ENCODE measurements around the gene HOXA4. TPM values are rescaled to one million over a fixed set of nuclear protein-coding genes. Genes with fewer than 3 reads are reported as not detected.
A peak's percentile ranks its signal among the peaks of the same experiment; 100 is the strongest.

HOXA4 gene
- total RNA-seq, 1 donor from 2014 or later = 0.98 TPM

DNA sequence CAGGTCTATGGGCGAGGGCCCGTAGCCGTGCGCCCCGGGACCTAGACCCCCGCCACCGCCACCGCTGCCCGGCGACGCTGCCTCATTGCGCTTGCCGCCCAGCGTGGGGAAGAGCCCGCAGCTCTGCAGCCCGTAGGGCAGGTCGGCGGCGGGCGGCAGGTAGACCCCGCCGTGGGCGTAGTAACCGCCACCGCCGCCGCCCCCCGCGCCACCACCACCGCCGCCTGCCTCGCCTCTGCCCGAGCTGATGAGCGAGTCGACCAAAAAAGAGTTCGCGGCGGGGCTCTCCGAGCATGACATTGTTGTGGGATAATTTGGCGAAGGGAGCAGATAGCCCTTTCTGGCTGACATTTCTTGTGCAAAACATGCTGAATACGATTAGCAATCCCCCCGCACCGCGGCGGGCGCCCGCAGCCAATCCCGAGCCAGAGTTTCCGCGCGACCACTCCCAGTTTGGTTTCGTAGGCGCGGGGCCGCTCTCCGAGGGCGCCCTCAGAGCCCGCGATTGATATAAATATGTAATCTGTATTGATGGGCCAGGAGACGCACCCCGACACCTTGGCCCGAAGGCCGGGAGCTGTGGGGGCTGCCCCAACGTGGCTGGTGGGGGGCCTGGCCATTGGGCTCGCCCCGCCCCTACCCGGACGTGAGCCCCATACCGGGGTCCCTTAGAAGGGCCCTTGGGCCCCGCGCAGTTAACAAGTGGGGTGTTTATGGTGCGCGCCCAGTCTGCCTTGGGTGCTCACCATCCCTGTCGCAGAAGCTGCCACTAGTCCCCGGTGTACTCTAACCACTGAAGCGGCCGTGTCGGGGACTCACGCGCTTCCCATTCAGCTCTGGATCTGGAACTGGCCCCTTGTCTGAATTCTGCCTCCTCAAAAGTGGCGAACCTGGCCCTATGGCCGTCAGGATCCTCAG, 43.7 kb upstream of the HOXA4 start, which contains the start of gene HOXA10:
HOXA10 (minus strand) TSS at position 365 of the 918 bp plus-strand sequence; CDS start at position 351, 14 bp downstream.
- H3K4me3 ChIP-seq = peak within 1 kb of the TSS; percentile 56 to 64
- no peak for DNase-seq (ENCODE audit: extremely low spot score in 2 of 2)
- H3K4me1 ChIP-seq = peaks cover 46% of the 10 kb centered on the region
- H3K27ac ChIP-seq = peak within 1 kb of the TSS; percentile 99
- intact Hi-C loops (cut with DNase I) = no loop called here
- H3K9me3 ChIP-seq = no peaks in the 10 kb centered on the region
- TF ChIP-seq, protein P1, sequence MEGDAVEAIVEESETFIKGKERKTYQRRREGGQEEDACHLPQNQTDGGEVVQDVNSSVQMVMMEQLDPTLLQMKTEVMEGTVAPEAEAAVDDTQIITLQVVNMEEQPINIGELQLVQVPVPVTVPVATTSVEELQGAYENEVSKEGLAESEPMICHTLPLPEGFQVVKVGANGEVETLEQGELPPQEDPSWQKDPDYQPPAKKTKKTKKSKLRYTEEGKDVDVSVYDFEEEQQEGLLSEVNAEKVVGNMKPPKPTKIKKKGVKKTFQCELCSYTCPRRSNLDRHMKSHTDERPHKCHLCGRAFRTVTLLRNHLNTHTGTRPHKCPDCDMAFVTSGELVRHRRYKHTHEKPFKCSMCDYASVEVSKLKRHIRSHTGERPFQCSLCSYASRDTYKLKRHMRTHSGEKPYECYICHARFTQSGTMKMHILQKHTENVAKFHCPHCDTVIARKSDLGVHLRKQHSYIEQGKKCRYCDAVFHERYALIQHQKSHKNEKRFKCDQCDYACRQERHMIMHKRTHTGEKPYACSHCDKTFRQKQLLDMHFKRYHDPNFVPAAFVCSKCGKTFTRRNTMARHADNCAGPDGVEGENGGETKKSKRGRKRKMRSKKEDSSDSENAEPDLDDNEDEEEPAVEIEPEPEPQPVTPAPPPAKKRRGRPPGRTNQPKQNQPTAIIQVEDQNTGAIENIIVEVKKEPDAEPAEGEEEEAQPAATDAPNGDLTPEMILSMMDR (IDR thresholded peaks at IDR 0.05) = no peak
- no peak for TF ChIP-seq POLR2A (IDR thresholded peaks at IDR 0.05)
- TF ChIP-seq POLR2AphosphoS5 (IDR thresholded peaks at IDR 0.05; ENCODE audit: insufficient read depth in 1 of 2, low read depth in 1 of 2) = peak in 1 of 2 donors; percentile 90
- H3K36me3 ChIP-seq = no peaks in the 10 kb centered on the region
- H3K27me3 ChIP-seq = no peaks in the 10 kb centered on the region

GRCh38 chr7:27173511-27173955, 43.0 kb upstream of the HOXA4 start:
- intact Hi-C loops (cut with DNase I) = no loop called here
- peak overlapping the region; percentile 56 to 64 for H3K4me3 ChIP-seq
- DNase-seq (ENCODE audit: extremely low spot score in 2 of 2) = no peak
- H3K9me3 ChIP-seq = no peaks in the 10 kb centered on the region
- H3K4me1 ChIP-seq = peaks cover 48% of the 10 kb centered on the region
- TF ChIP-seq, protein P1 (IDR thresholded peaks at IDR 0.05) = no peak
- no peak for TF ChIP-seq POLR2AphosphoS5 (IDR thresholded peaks at IDR 0.05; ENCODE audit: insufficient read depth in 1 of 2, low read depth in 1 of 2)
- TF ChIP-seq POLR2A (IDR thresholded peaks at IDR 0.05) = no peak
- H3K27ac ChIP-seq = peak overlapping the region; percentile 99
- H3K36me3 ChIP-seq = no peaks in the 10 kb centered on the region
- H3K27me3 ChIP-seq = no peaks in the 10 kb centered on the region

DNA sequence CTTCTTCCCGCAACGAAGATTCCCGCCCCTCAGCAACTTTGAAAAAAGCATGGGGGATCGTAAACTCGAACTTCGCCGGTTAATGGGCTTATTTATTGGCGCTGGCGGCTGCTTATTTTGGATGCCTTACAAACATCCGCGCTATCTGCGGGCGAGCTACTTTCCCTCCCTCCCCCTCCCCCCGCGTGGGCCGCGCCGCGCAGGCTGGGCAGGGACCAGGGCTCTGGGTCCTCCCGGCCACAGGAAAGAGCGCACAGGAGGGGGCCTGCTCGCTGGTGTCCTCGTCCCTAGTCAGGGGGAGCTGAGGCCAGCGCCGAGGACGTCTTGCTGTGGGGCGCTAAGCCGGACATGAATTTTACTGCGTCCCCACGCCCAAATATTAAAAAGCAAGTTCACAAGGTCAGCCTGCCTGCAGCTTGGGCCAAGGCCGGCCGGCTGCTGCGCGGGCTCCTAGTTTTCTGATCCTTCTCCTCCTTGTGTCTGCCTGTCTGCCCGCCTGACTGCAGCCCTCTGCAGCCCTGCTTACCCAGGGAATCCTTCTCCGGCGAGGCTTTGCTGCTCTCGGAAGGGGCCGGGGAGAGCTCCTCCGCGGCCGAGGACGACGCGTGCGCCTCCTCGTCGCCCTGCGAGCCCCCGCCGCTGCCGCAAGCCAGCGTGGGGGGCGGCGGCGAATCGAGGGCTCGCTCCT, 42.4 kb upstream of the HOXA4 start:
- intact Hi-C loops (cut with DNase I) = no loop called here
- H3K36me3 ChIP-seq = no peaks in the 10 kb centered on the region
- H3K9me3 ChIP-seq = no peaks in the 10 kb centered on the region
- peaks cover 54% of the 10 kb centered on the region for H3K4me1 ChIP-seq
- H3K27me3 ChIP-seq = no peaks in the 10 kb centered on the region
- H3K27ac ChIP-seq = peak overlapping the region; percentile 99
- DNase-seq (ENCODE audit: extremely low spot score in 2 of 2) = no peak
- TF ChIP-seq, protein P1 (IDR thresholded peaks at IDR 0.05) = no peak
- TF ChIP-seq POLR2A (IDR thresholded peaks at IDR 0.05) (peak in 1 of 2 donors; percentile 61), POLR2AphosphoS5 (IDR thresholded peaks at IDR 0.05; ENCODE audit: insufficient read depth in 1 of 2, low read depth in 1 of 2) (peak; percentile 66 to 96)
- H3K4me3 ChIP-seq = peak overlapping the region; percentile 56 to 64

DNA sequence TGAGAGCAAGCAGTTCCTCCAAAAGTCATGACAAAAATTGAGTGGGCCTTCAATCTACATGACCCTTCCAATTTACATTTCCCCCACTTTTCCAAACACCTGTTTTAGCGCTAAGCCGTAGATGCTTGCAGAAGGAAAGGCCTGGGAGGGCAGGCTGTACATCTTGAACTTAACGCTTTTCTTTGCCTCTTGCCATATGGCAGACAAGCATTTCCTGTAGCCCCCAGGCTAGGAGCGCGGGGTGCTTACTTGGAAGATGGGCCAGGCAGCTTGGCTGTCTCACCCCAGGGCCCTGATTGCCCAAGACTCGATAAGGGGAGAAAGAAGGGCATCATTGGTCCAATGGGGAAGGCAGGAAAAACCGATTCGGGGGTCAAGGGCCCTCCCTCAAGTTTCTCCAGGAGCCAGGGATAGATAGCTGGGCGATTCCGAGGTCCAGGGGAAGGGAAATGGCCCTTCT, 41.8 kb upstream of the HOXA4 start:
- H3K4me3 ChIP-seq = peak overlapping the region; percentile 56 to 64
- TF ChIP-seq, protein P1 (IDR thresholded peaks at IDR 0.05) = no peak
- no peak for TF ChIP-seq POLR2AphosphoS5 (IDR thresholded peaks at IDR 0.05; ENCODE audit: insufficient read depth in 1 of 2, low read depth in 1 of 2)
- TF ChIP-seq POLR2A (IDR thresholded peaks at IDR 0.05) = no peak
- H3K9me3 ChIP-seq = no peaks in the 10 kb centered on the region
- no peaks in the 10 kb centered on the region for H3K36me3 ChIP-seq
- intact Hi-C loops (cut with DNase I) = no loop called here
- no peak for DNase-seq (ENCODE audit: extremely low spot score in 2 of 2)
- peak overlapping the region; percentile 99 for H3K27ac ChIP-seq
- no peaks in the 10 kb centered on the region for H3K27me3 ChIP-seq
- peaks cover 57% of the 10 kb centered on the region for H3K4me1 ChIP-seq
